Common myeloid progenitor, CD34-positive (primary cell): ENCODE measurements around the gene PAX4.
A peak's percentile ranks its signal among the peaks of the same experiment; 100 is the strongest.

ENCODE experiments used
- CTCF ChIA-PET: fragments of 350-600 bp; sonication (Branson Sonifier 250); formaldehyde crosslinking; loops from one replicate; lab custom pipeline; 2021; ENCODE audit warnings: antibody characterized with exemption; lab: Charles Lee
- POLR2A ChIA-PET: fragments of 350-600 bp; sonication (Branson Sonifier 250); formaldehyde crosslinking; loops from one replicate; lab custom pipeline; 2021; ENCODE audit warnings: antibody characterized with exemption; lab: Charles Lee
- DNase-seq, 3 donors: peaks; one replicate each; pipeline versions ENCODE4 v3.0.0 to v3.0.0-alpha.2; 2013
- H3K27ac ChIP-seq, 2 experiments: 1 replicate in 1 of 2; 2 replicates in 1 of 2; pipeline ENCODE4 v1.7.0; 2013; ENCODE audit warnings: inconsistent platforms in 2 of 2, low read length in 2 of 2, mild to moderate bottlenecking in 2 of 2, low read depth in 1 of 2, moderate library complexity in 1 of 2; ENCODE audit not compliant: severe bottlenecking in 2 of 2, insufficient read depth in 1 of 2, poor library complexity in 1 of 2
- H3K27me3 ChIP-seq, 5 experiments: replicated peaks in 2 of 5; 1 replicate in 3 of 5; 2 replicates in 2 of 5; pipeline versions ENCODE4 v1.6.1 to v1.7.0; 2013; ENCODE audit warnings: low read length in 4 of 5, mild to moderate bottlenecking in 2 of 5, moderate library complexity in 2 of 5, inconsistent platforms in 1 of 5; ENCODE audit not compliant: insufficient read depth in 5 of 5, control insufficient read depth in 4 of 5
- H3K36me3 ChIP-seq, 4 experiments: 1 replicate in 2 of 4; 2 replicates in 2 of 4; pipeline versions ENCODE4 v1.6.1 to v1.7.0; 2013; ENCODE audit warnings: low read length in 3 of 4, control low read depth in 1 of 4, mild to moderate bottlenecking in 1 of 4; ENCODE audit not compliant: control insufficient read depth in 4 of 4, insufficient read depth in 4 of 4
- H3K4me1 ChIP-seq, 4 experiments: 1 replicate in 3 of 4; 2 replicates in 1 of 4; pipeline versions ENCODE4 v1.6.1 to v1.7.1; 2013; ENCODE audit warnings: low read length in 3 of 4, mild to moderate bottlenecking in 3 of 4, control low read depth in 1 of 4, inconsistent platforms in 1 of 4, moderate library complexity in 1 of 4; ENCODE audit not compliant: control insufficient read depth in 4 of 4, insufficient read depth in 4 of 4; ENCODE audit errors: control extremely low read depth in 1 of 4
- H3K4me3 ChIP-seq, 7 experiments: 1 replicate in 4 of 7; 2 replicates in 3 of 7; pipeline versions ENCODE4 v1.5.1 to v1.7.0; 2013; ENCODE audit warnings: mild to moderate bottlenecking in 7 of 7, low read length in 6 of 7, moderate library complexity in 6 of 7, inconsistent platforms in 2 of 7, low read depth in 2 of 7, control low read depth in 1 of 7; ENCODE audit not compliant: insufficient read depth in 4 of 7, control insufficient read depth in 1 of 7; ENCODE audit errors: extremely low read depth in 1 of 7
- H3K9me3 ChIP-seq, 5 experiments: 1 replicate in 4 of 5; 2 replicates in 1 of 5; pipeline versions ENCODE4 v1.6.1 to v1.7.1; 2013; ENCODE audit warnings: low read length in 4 of 5, mild to moderate bottlenecking in 2 of 5, inconsistent platforms in 1 of 5, low read depth in 1 of 5, moderate library complexity in 1 of 5; ENCODE audit not compliant: control insufficient read depth in 4 of 5, insufficient read depth in 2 of 5; ENCODE audit errors: control extremely low read depth in 1 of 5
- WGBS: methylation state at CpG from one replicate; pipeline ENCODE4 v1.1.5; 2013; ENCODE audit not compliant: insufficient coverage; 5-methylcytosine and 5-hydroxymethylcytosine counted together

The PAX4 gene

GRCh38 chr7:127588019-127588696, 29.8 kb downstream of the PAX4 start, which contains the start of gene ARF5:
ARF5 (plus strand) TSS chr7:127588411; CDS start chr7:127588499, 88 bp downstream.
- Histone ChIP-seq H3K9me3 (no peaks in the 10 kb centered on the region), H3K4me3 (peak within 1 kb of the TSS; percentile 75 to 95 (median 82)), H3K4me1 (peaks cover 5 to 42% (median 37%) of the 10 kb centered on the region in 4 experiments), H3K36me3 (peaks cover 10 to 30% (median 17%) of the 10 kb centered on the region in 4 experiments), H3K27ac (peak within 1 kb of the TSS; percentile 37 to 75), H3K27me3 (no peaks in the 10 kb centered on the region)
- ChIA-PET POLR2A (no interaction called here), CTCF (interaction anchor here (1.2 to 2.0 kb wide), 6 partner anchors 11 to 121 kb away, joined by 3 to 11 read pairs (median 4); no protein-coding TSS in a partner anchor)
- under 1% methylated on average over 67 of the region's 77 CpGs for WGBS
- peak; percentile 81 to 87 (median 87) for DNase-seq

- Histone ChIP-seq H3K27me3 (no peaks in the 10 kb centered on the region), H3K36me3 (peaks cover 10 to 35% (median 22%) of the 10 kb centered on the region in 4 experiments), H3K4me1 (peaks cover 5 to 42% (median 37%) of the 10 kb centered on the region in 4 experiments), H3K27ac (peak overlapping the region in 1 of 2 experiments; percentile 75), H3K9me3 (no peaks in the 10 kb centered on the region), H3K4me3 (peak overlapping the region in 6 of 7 experiments; percentile 71 to 95 (median 80))
- ChIA-PET POLR2A (no interaction called here), CTCF (interaction anchor here (1.2 to 1.4 kb wide), 2 partner anchors 10 to 121 kb away, joined by 3 to 4 read pairs; no protein-coding TSS in a partner anchor)
- DNase-seq = no peak
- 49% methylated on average over 17 of the region's 20 CpGs for WGBS
Measured at GRCh38 chr7:127587663-127588018, 30.3 kb downstream of the PAX4 start.

- WGBS = 100% methylated on average over 2 of the region's 2 CpGs
- H3K4me3 ChIP-seq = no peak overlapping the region
- no peak overlapping the region for H3K27ac ChIP-seq
Measured at GRCh38 chr7:127586346-127586745, 31.6 kb downstream of the PAX4 start.

GRCh38 chr7:127585044-127585953, 32.6 kb downstream of the PAX4 start, which contains the start of gene GCC1:
GCC1 (minus strand) TSS chr7:127585596; CDS start chr7:127585182, 414 bp downstream.
- Histone ChIP-seq H3K27me3 (no peaks in the 10 kb centered on the region), H3K27ac (peak within 1 kb of the TSS; percentile 73 to 92), H3K4me1 (peaks cover 5 to 42% (median 37%) of the 10 kb centered on the region in 4 experiments), H3K4me3 (peak within 1 kb of the TSS; percentile 83 to 93 (median 88)), H3K9me3 (no peaks in the 10 kb centered on the region), H3K36me3 (peaks cover 2 to 44% (median 28%) of the 10 kb centered on the region in 4 experiments)
- 6% methylated on average over 78 of the region's 78 CpGs for WGBS
- ChIA-PET CTCF (interaction anchor here (0.6 to 1.2 kb wide), 4 partner anchors 9 to 123 kb away, joined by 3 to 5 read pairs (median 3); partner anchors contain the start of gene FSCN3), POLR2A (interaction anchor here (1.2 kb wide), 1 partner anchor 66 kb away, joined by 3 read pairs; the partner anchor contains the start of gene SND1)
- DNase-seq = peak; percentile 90 to 92 (median 91)

More at GRCh38 chr7:127586346-127586745, 31.6 kb downstream of the PAX4 start:
- no peak for DNase-seq
- Histone ChIP-seq H3K27me3 (no peaks in the 10 kb centered on the region), H3K9me3 (no peaks in the 10 kb centered on the region), H3K4me1 (peaks cover 5 to 42% (median 37%) of the 10 kb centered on the region in 4 experiments), H3K36me3 (peaks cover 5 to 43% (median 29%) of the 10 kb centered on the region in 4 experiments)
- CTCF ChIA-PET = interaction anchor here (1.0 to 1.2 kb wide), 2 partner anchors 9 kb away, joined by 3 read pairs; no protein-coding TSS in a partner anchor
- POLR2A ChIA-PET = no interaction called here

- ChIA-PET CTCF (interaction anchor here (1.2 kb wide), 2 partner anchors 9 to 124 kb away, joined by 3 to 5 read pairs; partner anchors contain the start of gene FSCN3), POLR2A (interaction anchor here (1.2 kb wide), 1 partner anchor 67 kb away, joined by 3 read pairs; the partner anchor contains the start of gene SND1)
- H3K27me3 ChIP-seq = no peaks in the 10 kb centered on the region
- no peak for DNase-seq
- peaks cover 2 to 41% (median 28%) of the 10 kb centered on the region in 4 experiments for H3K36me3 ChIP-seq
- WGBS = 40% methylated on average over 12 of the region's 12 CpGs
- H3K4me1 ChIP-seq = peaks cover 5 to 41% (median 36%) of the 10 kb centered on the region in 4 experiments
- peak overlapping the region; percentile 83 to 93 (median 88) for H3K4me3 ChIP-seq
- peak overlapping the region; percentile 73 to 92 for H3K27ac ChIP-seq
- H3K9me3 ChIP-seq = no peaks in the 10 kb centered on the region
Measured at GRCh38 chr7:127584648-127585043, 33.3 kb downstream of the PAX4 start.

GRCh38 chr7:127582361-127582760, 35.6 kb downstream of the PAX4 start:
- no peaks in the 10 kb centered on the region for H3K9me3 ChIP-seq
- peaks cover 5 to 25% (median 21%) of the 10 kb centered on the region in 4 experiments for H3K4me1 ChIP-seq
- peaks cover 6 to 45% (median 33%) of the 10 kb centered on the region in 4 experiments for H3K36me3 ChIP-seq
- ChIA-PET CTCF (no interaction called here), POLR2A (no interaction called here)
- H3K27me3 ChIP-seq = no peaks in the 10 kb centered on the region
- 89% methylated on average over 13 of the region's 14 CpGs for WGBS
- H3K27ac ChIP-seq = no peak overlapping the region
- no peak overlapping the region for H3K4me3 ChIP-seq
- no peak for DNase-seq
